SJSA1 (cell line): Measurements from ENCODE around the gene PCOLCE2. TPM values are rescaled to one million over a fixed set of nuclear protein-coding genes. Genes with fewer than 3 reads are reported as not detected.
"Not testable (repeated sequence)": the region's sequence is repeated elsewhere in the genome, so short reads cannot be mapped to it uniquely, and the experiment has no call there.

Experiments used
- DNase-seq, 2 experiments: peaks; one replicate each; pipeline ENCODE4 v3.0.0-alpha.2; 2015 to 2020; ENCODE audit warnings: low spot score in 2 of 2, low read depth in 1 of 2
- H3K27ac ChIP-seq: fragments of 250-450 bp; sonication (Bioruptor Pico); 2 replicates; pipeline ENCODE4 v1.5.1; 2020; ENCODE audit warnings: mild to moderate bottlenecking, moderate library complexity
- H3K27me3 ChIP-seq: fragments of 250-450 bp; sonication (Bioruptor Pico); replicated peaks from 2 replicates; pipeline ENCODE4 v1.5.1; 2020; ENCODE audit warnings: mild to moderate bottlenecking, moderate library complexity
- H3K36me3 ChIP-seq: fragments of 250-450 bp; sonication (Bioruptor Pico); 2 replicates; pipeline ENCODE4 v1.5.1; 2020; ENCODE audit warnings: mild to moderate bottlenecking
- H3K4me1 ChIP-seq: fragments of 250-450 bp; sonication (Bioruptor Pico); replicated peaks from 2 replicates; pipeline ENCODE4 v1.6.1; 2021; ENCODE audit warnings: mild to moderate bottlenecking
- H3K4me3 ChIP-seq: fragments of 250-450 bp; sonication (Bioruptor Pico); 2 replicates; pipeline ENCODE4 v1.5.1; 2020; ENCODE audit warnings: mild to moderate bottlenecking
- H3K9me3 ChIP-seq: fragments of 250-450 bp; sonication (Bioruptor Pico); replicated peaks from 2 replicates; pipeline ENCODE4 v1.5.1; 2020; ENCODE audit warnings: mild to moderate bottlenecking
- total RNA-seq: library from RNA; depleted of rRNA; stranded (reverse); fragments of >200 nt; shearing (Covaris generic); gene quantifications from 2 replicates; pipeline ENCODE4 v1.2.3, GENCODE V29; 2014

PCOLCE2 gene
- total RNA-seq, 1 experiment from 2014 or later, result 0.26 TPM

- not testable (repeated sequence) for DNase-seq, H3K27ac ChIP-seq, H3K4me1 ChIP-seq, H3K9me3 ChIP-seq, H3K4me3 ChIP-seq, H3K36me3 ChIP-seq, H3K27me3 ChIP-seq
Observed at GRCh38 chr3:142868382-142868781, 20.5 kb downstream of the PCOLCE2 start.

- H3K27me3 ChIP-seq, result 0 out of 2 replicates have a peak, but pooled peaks cover 3% of the 10 kb centered on the region
- H3K4me3 ChIP-seq, result no peak overlapping the region
- H3K36me3 ChIP-seq, result no peaks in the 10 kb centered on the region
- no peaks in the 10 kb centered on the region for H3K9me3 ChIP-seq
- no peak for DNase-seq
- H3K4me1 ChIP-seq, result no peaks in the 10 kb centered on the region
- H3K27ac ChIP-seq, result no peak overlapping the region
Observed at GRCh38 chr3:142866841-142867631, 21.8 kb downstream of the PCOLCE2 start.

DNA sequence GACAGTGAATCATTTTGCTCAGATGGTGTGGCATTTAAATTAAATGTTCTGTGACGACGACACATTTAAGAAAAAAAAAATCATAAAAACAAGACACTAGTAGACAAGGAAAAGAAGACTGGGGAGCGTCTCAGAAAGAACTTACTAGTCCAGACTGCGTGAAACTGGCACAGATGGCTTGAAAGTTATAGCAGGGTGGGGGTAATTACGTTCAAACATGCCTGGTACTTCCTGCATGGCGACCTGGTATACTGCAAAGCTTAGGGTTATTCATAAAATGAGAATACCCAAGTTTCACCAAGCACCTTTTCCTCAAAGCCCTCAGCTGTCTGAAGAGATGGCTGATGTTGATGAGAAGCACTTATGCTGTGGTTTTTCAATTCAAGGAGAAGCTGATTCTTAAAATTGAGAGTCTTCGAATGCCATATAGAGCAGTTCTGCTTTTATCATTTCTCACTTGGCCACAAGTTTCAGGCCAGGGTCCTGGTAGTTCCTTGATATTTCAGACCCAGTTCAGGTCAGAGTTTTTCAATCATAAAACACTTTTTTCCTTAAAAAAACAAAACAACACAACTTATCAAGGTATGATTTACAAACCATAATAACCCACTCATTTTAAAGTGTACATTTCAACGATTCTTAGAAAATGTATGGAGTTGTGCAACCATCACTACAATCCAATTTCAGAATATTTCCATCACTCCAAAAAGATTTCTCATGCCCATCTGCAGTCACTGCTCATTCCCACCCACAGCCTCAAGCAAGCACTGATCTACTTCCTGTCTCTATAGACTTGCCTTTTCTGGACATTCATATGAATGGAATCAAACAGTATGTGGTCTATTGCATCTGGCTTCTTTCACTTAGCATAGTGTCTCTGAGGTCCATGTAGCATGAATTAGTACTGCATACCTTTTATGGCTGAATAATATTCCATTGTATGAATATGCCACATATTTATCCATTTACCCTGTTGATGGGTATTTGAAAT, 24.7 kb downstream of the PCOLCE2 start:
- Histone ChIP-seq H3K4me1 (no peaks in the 10 kb centered on the region), H3K4me3 (no peak overlapping the region), H3K36me3 (no peaks in the 10 kb centered on the region), H3K27ac (no peak overlapping the region), H3K9me3 (no peaks in the 10 kb centered on the region), H3K27me3 (0 out of 2 replicates have a peak, but pooled peaks cover 3% of the 10 kb centered on the region)
- DNase-seq, result no peak

DNA sequence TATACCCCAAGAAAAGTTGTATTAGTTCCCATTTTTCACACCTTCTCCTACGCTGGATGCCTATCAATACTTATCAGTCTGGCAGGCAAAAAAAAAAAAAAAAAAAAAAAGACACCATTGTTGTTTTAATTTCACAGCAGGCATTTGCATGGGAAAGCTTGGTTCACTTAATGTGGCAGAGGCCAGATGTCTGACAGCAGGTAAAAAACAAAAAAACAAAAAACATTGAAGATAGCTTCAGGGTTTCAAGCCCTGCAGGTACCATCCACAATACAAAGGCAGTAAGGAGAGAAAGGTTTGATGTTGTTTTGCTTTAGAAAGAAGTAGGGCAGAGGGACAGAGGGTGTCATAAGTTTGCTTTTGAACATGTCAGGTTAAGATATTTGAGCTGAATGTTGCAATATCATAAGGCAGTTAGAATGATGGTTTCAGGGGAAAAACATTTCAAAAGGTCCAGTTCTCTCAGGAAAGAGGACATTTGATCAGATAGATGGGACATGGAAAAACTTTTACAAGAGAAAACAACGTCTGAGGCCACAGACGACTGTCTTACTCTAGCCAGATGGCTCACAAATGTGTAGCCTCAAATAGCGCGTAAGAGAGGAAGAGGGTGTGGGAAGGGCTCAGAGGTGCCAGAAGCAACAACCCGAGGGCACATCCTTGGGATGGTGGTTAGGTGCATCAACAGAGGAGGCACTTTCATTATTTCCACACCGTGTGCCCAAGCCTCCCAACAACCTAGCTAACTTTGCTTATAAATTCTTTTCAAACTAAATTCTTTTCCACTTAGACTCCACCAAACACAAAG, 25.7 kb downstream of the PCOLCE2 start:
- Histone ChIP-seq H3K27ac (no peak overlapping the region), H3K9me3 (no peaks in the 10 kb centered on the region), H3K27me3 (0 out of 2 replicates have a peak, but pooled peaks cover 3% of the 10 kb centered on the region), H3K36me3 (no peaks in the 10 kb centered on the region), H3K4me1 (no peaks in the 10 kb centered on the region), H3K4me3 (no peak overlapping the region)
- DNase-seq, result no peak

- 0 out of 2 replicates have a peak, but pooled peaks cover 3% of the 10 kb centered on the region for H3K27me3 ChIP-seq
- no peaks in the 10 kb centered on the region for H3K9me3 ChIP-seq
- no peak overlapping the region for H3K4me3 ChIP-seq
- no peak overlapping the region for H3K27ac ChIP-seq
- no peaks in the 10 kb centered on the region for H3K4me1 ChIP-seq
- H3K36me3 ChIP-seq, result no peaks in the 10 kb centered on the region
- DNase-seq, result no peak
Observed at GRCh38 chr3:142861926-142862325, 27.0 kb downstream of the PCOLCE2 start.

DNA sequence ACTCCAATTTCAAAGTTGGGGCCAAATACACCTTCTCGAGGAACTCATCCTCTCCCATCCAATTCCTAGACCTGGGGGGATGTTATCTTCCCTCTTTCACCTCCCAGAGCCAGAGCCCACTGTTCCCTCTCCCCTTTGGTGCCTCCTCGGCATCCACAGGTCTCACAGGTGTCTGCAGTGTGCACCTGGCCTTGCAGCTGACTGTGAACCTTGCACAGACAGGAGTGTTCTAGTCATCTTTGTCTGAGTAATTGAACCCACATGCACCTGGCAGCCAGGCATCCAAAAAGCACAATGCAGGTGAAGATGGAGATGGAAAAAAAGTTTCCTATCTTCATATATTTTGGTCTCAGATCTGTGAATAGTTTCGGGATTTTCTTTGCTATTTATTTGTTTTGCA, 30.8 kb downstream of the PCOLCE2 start:
- Histone ChIP-seq H3K9me3 (no peaks in the 10 kb centered on the region), H3K4me1 (no peaks in the 10 kb centered on the region), H3K36me3 (no peaks in the 10 kb centered on the region), H3K27ac (no peak overlapping the region), H3K27me3 (no peaks in the 10 kb centered on the region), H3K4me3 (no peak overlapping the region)
- no peak for DNase-seq

DNA sequence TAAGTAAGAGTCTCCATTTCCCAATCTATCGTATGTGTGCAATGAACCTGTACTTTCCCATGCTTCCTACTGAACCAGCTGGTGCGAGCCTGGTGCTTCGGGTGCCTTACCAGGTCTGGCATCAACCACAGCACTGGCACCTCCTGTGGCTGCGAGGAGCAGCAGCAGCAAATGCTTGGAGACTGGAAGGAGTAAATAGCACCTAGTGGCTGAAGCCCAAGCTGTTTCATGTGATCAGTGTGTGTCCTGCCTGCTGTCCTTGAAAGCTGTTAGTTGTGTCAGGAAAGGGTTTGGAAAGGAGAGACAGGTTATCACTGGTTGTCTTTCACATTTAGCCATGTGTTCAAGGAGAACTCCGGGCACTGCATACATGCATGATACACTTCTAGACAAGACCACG, 31.8 kb downstream of the PCOLCE2 start:
- H3K27ac ChIP-seq, result no peak overlapping the region
- H3K36me3 ChIP-seq, result no peaks in the 10 kb centered on the region
- no peaks in the 10 kb centered on the region for H3K4me1 ChIP-seq
- H3K9me3 ChIP-seq, result no peaks in the 10 kb centered on the region
- no peak for DNase-seq
- no peaks in the 10 kb centered on the region for H3K27me3 ChIP-seq
- no peak overlapping the region for H3K4me3 ChIP-seq

DNA sequence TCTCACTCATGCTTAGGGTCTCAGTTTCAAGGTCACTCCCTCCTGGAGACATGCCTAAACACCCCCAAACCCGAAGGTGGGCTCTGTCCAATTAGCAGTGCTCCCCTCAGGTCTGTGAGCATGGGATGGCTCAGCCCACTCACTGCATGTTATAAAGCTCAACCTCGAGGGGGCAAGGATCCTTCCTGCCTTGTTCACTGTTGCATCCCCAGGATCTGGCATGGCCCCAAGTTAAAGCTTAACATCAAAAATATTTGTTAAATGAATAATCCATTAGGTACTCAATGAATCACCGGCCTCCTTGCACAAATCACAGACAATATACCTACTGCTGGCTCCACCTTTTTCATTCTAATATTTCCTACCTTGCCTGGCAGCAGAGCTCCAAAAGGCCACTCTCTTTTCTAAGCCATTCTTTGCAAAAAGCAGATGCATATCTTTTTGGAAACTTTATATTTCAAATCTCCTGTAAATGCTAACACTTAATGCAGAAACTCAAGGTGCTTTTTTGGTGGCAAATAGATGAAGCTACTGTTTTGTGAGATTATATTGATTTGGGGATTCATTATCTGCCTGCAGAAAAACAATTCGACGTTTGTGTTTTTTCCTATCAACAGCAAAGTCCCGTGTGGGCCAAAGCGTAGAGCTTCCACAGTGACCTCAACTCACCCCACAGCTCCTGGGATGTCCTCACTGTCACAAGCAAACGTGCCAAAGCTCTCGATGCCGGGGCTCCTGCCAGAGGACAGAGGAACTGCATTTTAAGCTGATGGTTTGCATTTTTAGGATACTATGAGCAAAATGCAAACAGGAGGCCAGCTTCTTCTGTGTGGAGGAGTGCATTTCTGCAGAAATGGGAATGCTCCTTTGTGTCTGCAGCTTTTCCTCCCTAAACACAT, 35.4 kb downstream of the PCOLCE2 start:
- Histone ChIP-seq H3K27ac (no peak overlapping the region), H3K27me3 (no peaks in the 10 kb centered on the region; the same call in 1 of the 2 replicates), H3K4me1 (0 out of 2 replicates have a peak, but pooled peaks cover 6% of the 10 kb centered on the region), H3K9me3 (no peaks in the 10 kb centered on the region), H3K4me3 (no peak overlapping the region), H3K36me3 (no peaks in the 10 kb centered on the region)
- no peak for DNase-seq

DNA sequence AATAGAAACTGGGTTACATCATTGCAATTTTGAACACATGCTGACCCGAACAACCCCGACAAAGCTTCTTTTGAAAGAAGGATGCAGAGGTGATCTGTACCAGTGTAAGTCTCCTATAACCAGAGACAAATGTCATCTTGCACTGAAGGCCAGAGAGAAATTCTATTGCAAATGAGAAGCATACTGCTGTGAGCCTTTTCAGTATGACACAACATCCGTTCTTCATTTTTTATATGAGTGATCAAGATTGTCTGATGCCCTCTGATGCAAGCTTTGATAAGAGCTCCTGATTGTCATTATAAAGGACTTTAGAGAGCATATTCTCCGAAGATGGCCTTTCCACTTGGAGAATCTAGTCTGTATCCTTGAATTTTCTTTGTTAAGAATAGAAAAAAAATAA, 36.9 kb downstream of the PCOLCE2 start:
- Histone ChIP-seq H3K36me3 (no peaks in the 10 kb centered on the region), H3K9me3 (no peaks in the 10 kb centered on the region), H3K4me3 (no peak overlapping the region), H3K4me1 (0 out of 2 replicates have a peak, but pooled peaks cover 6% of the 10 kb centered on the region), H3K27me3 (no peaks in the 10 kb centered on the region; the same call in 1 of the 2 replicates), H3K27ac (no peak overlapping the region)
- no peak for DNase-seq

- H3K4me3 ChIP-seq, result no peak overlapping the region
Observed at GRCh38 chr3:142850395-142851023, 38.4 kb downstream of the PCOLCE2 start.

DNA sequence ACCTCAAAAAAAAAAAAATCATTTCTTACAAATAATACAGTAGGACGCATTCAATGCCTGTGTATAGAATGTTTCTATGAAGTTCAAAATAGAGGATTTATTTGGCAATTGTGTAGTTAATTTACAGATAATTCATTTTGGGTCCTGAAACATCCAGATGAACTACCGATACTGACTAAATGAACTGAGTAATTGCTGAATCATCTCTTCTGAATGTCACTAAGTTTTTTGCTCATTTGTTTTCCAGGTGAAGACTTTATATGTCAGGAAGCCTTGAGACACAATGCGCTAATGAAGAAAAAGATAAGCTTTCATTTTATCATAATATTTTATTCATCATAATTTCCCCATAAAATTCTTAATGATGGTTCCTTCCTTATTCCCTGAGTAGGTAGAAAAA, 39.7 kb downstream of the PCOLCE2 start:
- Histone ChIP-seq H3K4me3 (no peak overlapping the region), H3K27me3 (no peaks in the 10 kb centered on the region; the same call in 1 of the 2 replicates), H3K9me3 (no peaks in the 10 kb centered on the region)

More at GRCh38 chr3:142850395-142851023, 38.4 kb downstream of the PCOLCE2 start:
- H3K36me3 ChIP-seq, result no peaks in the 10 kb centered on the region
- no peaks in the 10 kb centered on the region; the same call in 1 of the 2 replicates for H3K27me3 ChIP-seq
- DNase-seq, result peak in 1 of 2 experiments; percentile 10
- 0 out of 2 replicates have a peak, but pooled peaks cover 6% of the 10 kb centered on the region for H3K4me1 ChIP-seq
- no peak overlapping the region for H3K27ac ChIP-seq
- no peaks in the 10 kb centered on the region for H3K9me3 ChIP-seq

More for the DNA sequence above, 39.7 kb downstream of the PCOLCE2 start:
- Histone ChIP-seq H3K27ac (no peak overlapping the region), H3K4me1 (0 out of 2 replicates have a peak, but pooled peaks cover 6% of the 10 kb centered on the region), H3K36me3 (no peaks in the 10 kb centered on the region)
- no peak for DNase-seq
